GM23338 (cell line): ENCODE data around the gene CFAP74.

ENCODE experiments used
- CTCF ChIP-seq, 2 experiments: fragments of 200-600 bp in 1 of 2; sonication (generic) in 1 of 2; conservative IDR thresholded peaks; 2 replicates each; pipeline versions ENCODE4 v1.5.1 to v1.6.1; 2016 to 2017; ENCODE audit warnings: antibody characterized with exemption in 2 of 2, low read depth in 2 of 2, mild to moderate bottlenecking in 2 of 2, moderate library complexity in 1 of 2
- EZH2phosphoT487 ChIP-seq: fragments of 200-600 bp; sonication (generic); IDR thresholded peaks from one replicate; pipeline ENCODE4 v1.8.1; 2018; ENCODE audit warnings: antibody characterized with exemption; ENCODE audit not compliant: unreplicated experiment
- POLR2AphosphoS5 ChIP-seq: IDR thresholded peaks from 2 replicates; pipeline ENCODE4 v1.6.1; 2016; ENCODE audit warnings: antibody characterized with exemption, low read depth
- REST ChIP-seq: IDR thresholded peaks from one replicate; pipeline ENCODE4 v1.6.1; 2018; ENCODE audit warnings: antibody characterized with exemption; ENCODE audit not compliant: unreplicated experiment

- no peak for TF ChIP-seq CTCF (conservative IDR thresholded peaks at IDR 0.05; ENCODE audit: low read depth in 2 of 2)
- TF ChIP-seq EZH2phosphoT487, result no peak
- TF ChIP-seq POLR2AphosphoS5, result peak; percentile 94
- no peak for TF ChIP-seq REST
Measured at GRCh38 chr1:1919304-1920056, 84.1 kb downstream of the CFAP74 start.
